ENCODE results near the gene PAPPA2.
A peak's percentile ranks its signal among the peaks of the same experiment; 100 is the strongest.

Gene PAPPA2

GRCh38 chr1:176767714-176768136 is 304.8 kb downstream of the PAPPA2 start:
- no peak for DNase-seq (ENCODE audit: low spot score)

- no peak for DNase-seq (ENCODE audit: low spot score)
Measured at GRCh38 chr1:176768532-176768931, 305.6 kb downstream of the PAPPA2 start.

- no peak for DNase-seq (ENCODE audit: low spot score)
Measured at GRCh38 chr1:176770066-176770465, 307.1 kb downstream of the PAPPA2 start.

GRCh38 chr1:176773038-176773437 is 310.1 kb downstream of the PAPPA2 start:
- no peak for DNase-seq (ENCODE audit: low spot score)

GRCh38 chr1:176774224-176774623 is 311.2 kb downstream of the PAPPA2 start:
- DNase-seq (ENCODE audit: low spot score) = no peak

GRCh38 chr1:176775378-176775777 is 312.4 kb downstream of the PAPPA2 start:
- no peak for DNase-seq (ENCODE audit: low spot score)

GRCh38 chr1:176775996-176776395 is 313.0 kb downstream of the PAPPA2 start:
- no peak for DNase-seq (ENCODE audit: low spot score)

GRCh38 chr1:176778056-176778455 is 315.1 kb downstream of the PAPPA2 start:
- no peak for DNase-seq (ENCODE audit: low spot score)

GRCh38 chr1:176779992-176780328 is 317.0 kb downstream of the PAPPA2 start:
- no peak for DNase-seq (ENCODE audit: low spot score)

GRCh38 chr1:176783309-176783708 is 320.3 kb downstream of the PAPPA2 start:
- no peak for DNase-seq (ENCODE audit: low spot score)

GRCh38 chr1:176785056-176785455 is 322.1 kb downstream of the PAPPA2 start:
- no peak for DNase-seq (ENCODE audit: low spot score)

- no peak for DNase-seq (ENCODE audit: low spot score)
Measured at GRCh38 chr1:176785791-176786190, 322.8 kb downstream of the PAPPA2 start.

- no peak for DNase-seq (ENCODE audit: low spot score)
Measured at GRCh38 chr1:176786274-176786673, 323.3 kb downstream of the PAPPA2 start.

- DNase-seq (ENCODE audit: low spot score) = peak; percentile 2
Measured at GRCh38 chr1:176789571-176790090, 326.7 kb downstream of the PAPPA2 start.

- no peak for DNase-seq (ENCODE audit: low spot score)
Measured at GRCh38 chr1:176790786-176791185, 327.8 kb downstream of the PAPPA2 start.

- DNase-seq (ENCODE audit: low spot score) = no peak
Measured at GRCh38 chr1:176791906-176792305, 328.9 kb downstream of the PAPPA2 start.

GRCh38 chr1:176794897-176795508 is 332.0 kb downstream of the PAPPA2 start:
- no peak for DNase-seq (ENCODE audit: low spot score)

GRCh38 chr1:176795929-176796328 is 333.0 kb downstream of the PAPPA2 start:
- peak; percentile 4 for DNase-seq (ENCODE audit: low spot score)

- DNase-seq (ENCODE audit: low spot score) = no peak
Measured at GRCh38 chr1:176796583-176796982, 333.6 kb downstream of the PAPPA2 start.

GRCh38 chr1:176799327-176799726 is 336.4 kb downstream of the PAPPA2 start:
- no peak for DNase-seq (ENCODE audit: low spot score)

GRCh38 chr1:176800978-176801513 is 338.1 kb downstream of the PAPPA2 start:
- no peak for DNase-seq (ENCODE audit: low spot score)

GRCh38 chr1:176801514-176802020 is 338.6 kb downstream of the PAPPA2 start:
- no peak for DNase-seq (ENCODE audit: low spot score)

- no peak for DNase-seq (ENCODE audit: low spot score)
Measured at GRCh38 chr1:176802316-176802715, 339.3 kb downstream of the PAPPA2 start.

- DNase-seq (ENCODE audit: low spot score) = no peak
Measured at GRCh38 chr1:176803042-176803441, 340.1 kb downstream of the PAPPA2 start.

Data from SW480 (cell line).